Measurements from ENCODE around the gene SYTL3. TPM values are rescaled to one million over a fixed set of nuclear protein-coding genes. Genes with fewer than 3 reads are reported as not detected.

Gene SYTL3
- total and polyA plus RNA-seq, 9 of the 15 experiments (the other 6 are each of a cell fraction or from before 2014, with no cell fraction given), result 0.04 to 0.46 (median 0.17) TPM; not detected in 1

DNA sequence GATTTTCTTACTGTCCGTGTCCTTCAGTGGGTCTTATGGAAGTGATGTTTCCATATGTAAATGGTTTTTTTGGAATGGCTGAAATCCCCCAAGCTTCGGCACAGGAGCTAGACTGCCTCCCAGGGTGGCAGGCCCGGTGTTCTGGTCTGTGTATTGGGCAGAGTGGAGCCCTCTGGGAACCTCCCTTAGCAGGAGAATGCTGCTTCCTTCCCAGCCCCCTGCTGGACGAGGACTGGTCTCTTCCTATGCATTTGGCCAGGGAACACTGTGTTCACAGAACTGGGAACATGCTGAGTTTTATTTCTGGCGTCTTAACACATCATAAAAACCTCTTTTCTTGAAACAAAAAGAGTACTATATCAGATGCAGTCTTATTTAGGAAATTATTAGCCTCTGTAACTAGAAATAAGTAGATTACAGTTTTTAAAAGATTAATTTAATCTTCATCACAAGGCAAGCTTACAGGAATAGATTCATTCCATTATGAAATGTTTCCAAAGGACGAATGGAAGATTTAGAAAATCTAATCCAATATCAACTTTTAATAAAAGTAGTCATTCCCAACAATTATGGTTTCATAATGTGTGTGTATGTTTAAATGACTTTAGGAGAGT is 56.6 kb downstream of the SYTL3 start (continued):
- TF ChIP-seq, protein P1, sequence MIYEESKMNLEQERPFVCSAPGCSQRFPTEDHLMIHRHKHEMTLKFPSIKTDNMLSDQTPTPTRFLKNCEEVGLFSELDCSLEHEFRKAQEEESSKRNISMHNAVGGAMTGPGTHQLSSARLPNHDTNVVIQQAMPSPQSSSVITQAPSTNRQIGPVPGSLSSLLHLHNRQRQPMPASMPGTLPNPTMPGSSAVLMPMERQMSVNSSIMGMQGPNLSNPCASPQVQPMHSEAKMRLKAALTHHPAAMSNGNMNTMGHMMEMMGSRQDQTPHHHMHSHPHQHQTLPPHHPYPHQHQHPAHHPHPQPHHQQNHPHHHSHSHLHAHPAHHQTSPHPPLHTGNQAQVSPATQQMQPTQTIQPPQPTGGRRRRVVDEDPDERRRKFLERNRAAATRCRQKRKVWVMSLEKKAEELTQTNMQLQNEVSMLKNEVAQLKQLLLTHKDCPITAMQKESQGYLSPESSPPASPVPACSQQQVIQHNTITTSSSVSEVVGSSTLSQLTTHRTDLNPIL (CRISPR knock-in tag; IDR thresholded peaks at IDR 0.05), result no peak
- TF ChIP-seq DPF2 (IDR thresholded peaks at IDR 0.05), result no peak
- TF ChIP-seq RCOR1 (IDR thresholded peaks at IDR 0.05; ENCODE audit: borderline replicate concordance in 1 of 2, low read depth in 2 of 2, low read length in 2 of 2), result 0 out of 4 replicates have a peak, but pooled peaks of 1 of the 2 experiments have one; percentile 28
- TF ChIP-seq L3MBTL2 (IDR thresholded peaks at IDR 0.05), result no peak
- TF ChIP-seq RBM39 (optimal IDR thresholded peaks at IDR 0.05; ENCODE audit: low read depth, low read length), result no peak
- TF ChIP-seq BDP1 (IDR thresholded peaks at IDR 0.05; ENCODE audit: insufficient read depth, insufficient read length), result no peak
- no peak for TF ChIP-seq CBFA2T3 (IDR thresholded peaks at IDR 0.05)
- TF ChIP-seq, protein P2, sequence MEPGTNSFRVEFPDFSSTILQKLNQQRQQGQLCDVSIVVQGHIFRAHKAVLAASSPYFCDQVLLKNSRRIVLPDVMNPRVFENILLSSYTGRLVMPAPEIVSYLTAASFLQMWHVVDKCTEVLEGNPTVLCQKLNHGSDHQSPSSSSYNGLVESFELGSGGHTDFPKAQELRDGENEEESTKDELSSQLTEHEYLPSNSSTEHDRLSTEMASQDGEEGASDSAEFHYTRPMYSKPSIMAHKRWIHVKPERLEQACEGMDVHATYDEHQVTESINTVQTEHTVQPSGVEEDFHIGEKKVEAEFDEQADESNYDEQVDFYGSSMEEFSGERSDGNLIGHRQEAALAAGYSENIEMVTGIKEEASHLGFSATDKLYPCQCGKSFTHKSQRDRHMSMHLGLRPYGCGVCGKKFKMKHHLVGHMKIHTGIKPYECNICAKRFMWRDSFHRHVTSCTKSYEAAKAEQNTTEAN (CRISPR knock-in tag; IDR thresholded peaks at IDR 0.05), result no peak
- TF ChIP-seq, protein P3, sequence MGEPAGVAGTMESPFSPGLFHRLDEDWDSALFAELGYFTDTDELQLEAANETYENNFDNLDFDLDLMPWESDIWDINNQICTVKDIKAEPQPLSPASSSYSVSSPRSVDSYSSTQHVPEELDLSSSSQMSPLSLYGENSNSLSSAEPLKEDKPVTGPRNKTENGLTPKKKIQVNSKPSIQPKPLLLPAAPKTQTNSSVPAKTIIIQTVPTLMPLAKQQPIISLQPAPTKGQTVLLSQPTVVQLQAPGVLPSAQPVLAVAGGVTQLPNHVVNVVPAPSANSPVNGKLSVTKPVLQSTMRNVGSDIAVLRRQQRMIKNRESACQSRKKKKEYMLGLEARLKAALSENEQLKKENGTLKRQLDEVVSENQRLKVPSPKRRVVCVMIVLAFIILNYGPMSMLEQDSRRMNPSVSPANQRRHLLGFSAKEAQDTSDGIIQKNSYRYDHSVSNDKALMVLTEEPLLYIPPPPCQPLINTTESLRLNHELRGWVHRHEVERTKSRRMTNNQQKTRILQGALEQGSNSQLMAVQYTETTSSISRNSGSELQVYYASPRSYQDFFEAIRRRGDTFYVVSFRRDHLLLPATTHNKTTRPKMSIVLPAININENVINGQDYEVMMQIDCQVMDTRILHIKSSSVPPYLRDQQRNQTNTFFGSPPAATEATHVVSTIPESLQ (CRISPR knock-in tag; IDR thresholded peaks at IDR 0.05), result no peak
- no peak for TF ChIP-seq FUS (optimal IDR thresholded peaks at IDR 0.05; ENCODE audit: low read depth, low read length)
- TF ChIP-seq SREBF2 (CRISPR knock-in tag; IDR thresholded peaks at IDR 0.05), result no peak
- TF ChIP-seq, protein P4, sequence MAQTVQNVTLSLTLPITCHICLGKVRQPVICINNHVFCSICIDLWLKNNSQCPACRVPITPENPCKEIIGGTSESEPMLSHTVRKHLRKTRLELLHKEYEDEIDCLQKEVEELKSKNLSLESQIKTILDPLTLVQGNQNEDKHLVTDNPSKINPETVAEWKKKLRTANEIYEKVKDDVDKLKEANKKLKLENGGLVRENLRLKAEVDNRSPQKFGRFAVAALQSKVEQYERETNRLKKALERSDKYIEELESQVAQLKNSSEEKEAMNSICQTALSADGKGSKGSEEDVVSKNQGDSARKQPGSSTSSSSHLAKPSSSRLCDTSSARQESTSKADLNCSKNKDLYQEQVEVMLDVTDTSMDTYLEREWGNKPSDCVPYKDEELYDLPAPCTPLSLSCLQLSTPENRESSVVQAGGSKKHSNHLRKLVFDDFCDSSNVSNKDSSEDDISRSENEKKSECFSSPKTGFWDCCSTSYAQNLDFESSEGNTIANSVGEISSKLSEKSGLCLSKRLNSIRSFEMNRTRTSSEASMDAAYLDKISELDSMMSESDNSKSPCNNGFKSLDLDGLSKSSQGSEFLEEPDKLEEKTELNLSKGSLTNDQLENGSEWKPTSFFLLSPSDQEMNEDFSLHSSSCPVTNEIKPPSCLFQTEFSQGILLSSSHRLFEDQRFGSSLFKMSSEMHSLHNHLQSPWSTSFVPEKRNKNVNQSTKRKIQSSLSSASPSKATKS (CRISPR knock-in tag; IDR thresholded peaks at IDR 0.05), result no peak
- no peak for TF ChIP-seq POLR3G (IDR thresholded peaks at IDR 0.05; ENCODE audit: extremely low read depth, insufficient read length, insufficient replicate concordance)
- TF ChIP-seq, protein P5, sequence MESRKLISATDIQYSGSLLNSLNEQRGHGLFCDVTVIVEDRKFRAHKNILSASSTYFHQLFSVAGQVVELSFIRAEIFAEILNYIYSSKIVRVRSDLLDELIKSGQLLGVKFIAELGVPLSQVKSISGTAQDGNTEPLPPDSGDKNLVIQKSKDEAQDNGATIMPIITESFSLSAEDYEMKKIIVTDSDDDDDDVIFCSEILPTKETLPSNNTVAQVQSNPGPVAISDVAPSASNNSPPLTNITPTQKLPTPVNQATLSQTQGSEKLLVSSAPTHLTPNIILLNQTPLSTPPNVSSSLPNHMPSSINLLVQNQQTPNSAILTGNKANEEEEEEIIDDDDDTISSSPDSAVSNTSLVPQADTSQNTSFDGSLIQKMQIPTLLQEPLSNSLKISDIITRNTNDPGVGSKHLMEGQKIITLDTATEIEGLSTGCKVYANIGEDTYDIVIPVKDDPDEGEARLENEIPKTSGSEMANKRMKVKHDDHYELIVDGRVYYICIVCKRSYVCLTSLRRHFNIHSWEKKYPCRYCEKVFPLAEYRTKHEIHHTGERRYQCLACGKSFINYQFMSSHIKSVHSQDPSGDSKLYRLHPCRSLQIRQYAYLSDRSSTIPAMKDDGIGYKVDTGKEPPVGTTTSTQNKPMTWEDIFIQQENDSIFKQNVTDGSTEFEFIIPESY (CRISPR knock-in tag; IDR thresholded peaks at IDR 0.05), result no peak
- no peak for TF ChIP-seq XRCC5 (IDR thresholded peaks at IDR 0.05; ENCODE audit: low read depth, low read length)
- peak; percentile 43 for TF ChIP-seq SMARCB1 (IDR thresholded peaks at IDR 0.05; ENCODE audit: insufficient read length, low read depth)
- no peak for TF ChIP-seq NEUROD1 (IDR thresholded peaks at IDR 0.05; ENCODE audit: borderline replicate concordance, low read depth, low read length, partially characterized antibody)
- TF ChIP-seq PTBP1 (IDR thresholded peaks at IDR 0.05; ENCODE audit: low read depth, low read length), result no peak
- no peak for TF ChIP-seq ZNF76 (CRISPR knock-in tag; IDR thresholded peaks at IDR 0.05; ENCODE audit: borderline replicate concordance)
- no peak for TF ChIP-seq ILF3 (IDR thresholded peaks at IDR 0.05; ENCODE audit: borderline replicate concordance)
- TF ChIP-seq ZNF324 (CRISPR knock-in tag; IDR thresholded peaks at IDR 0.05), result no peak

All from K562 (cell line).